ACHN (cell line): ENCODE measurements around the gene BMI1.
"Not testable (repeated sequence)": the region's sequence is repeated elsewhere in the genome, so short reads cannot be mapped to it uniquely, and the experiment has no call there.

Experiments used
- DNase-seq: peaks from one replicate; pipeline ENCODE4 v3.0.0-alpha.2; 2015
- in situ Hi-C: cut with HindIII; loops from 2 replicates; pipeline ENCODE4 v1.10.0; 2017; ENCODE audit warnings: low sequenced_read_pairs, low pct_ligation_motif_present, low pct_unique_long_range_greater_than_20kb

Gene BMI1

GRCh38 chr10:22320591-22321155 lies at the start of gene BMI1:
Gene BMI1, plus strand, starts transcription at chr10:22321099. Its CDS starts 5,351 bp downstream, at chr10:22326450.
- DNase-seq: peak; percentile 74

GRCh38 chr10:22271786-22272185 lies 49.1 kb upstream of the BMI1 start:
- DNase-seq: no peak
- in situ Hi-C loops: no loop called here

More at GRCh38 chr10:22320591-22321155, at the start of gene BMI1:
- in situ Hi-C loops: no loop called here

GRCh38 chr10:22278441-22278782 lies 42.5 kb upstream of the BMI1 start:
- DNase-seq: no peak
- in situ Hi-C loops: no loop called here

- in situ Hi-C loops: no loop called here
- DNase-seq: no peak
Measured at GRCh38 chr10:22280078-22280477, 40.8 kb upstream of the BMI1 start.

- in situ Hi-C loops: no loop called here
- no peak for DNase-seq
Measured at GRCh38 chr10:22285130-22285529, 35.8 kb upstream of the BMI1 start.

- no peak for DNase-seq
- in situ Hi-C loops: no loop called here
Measured at GRCh38 chr10:22293747-22294404, 27.0 kb upstream of the BMI1 start.

GRCh38 chr10:22294694-22295093 lies 26.2 kb upstream of the BMI1 start:
- DNase-seq: no peak
- in situ Hi-C loops: no loop called here

- in situ Hi-C loops: no loop called here
- no peak for DNase-seq
Measured at GRCh38 chr10:22301193-22301592, 19.7 kb upstream of the BMI1 start.

GRCh38 chr10:22303461-22303860 lies 17.4 kb upstream of the BMI1 start:
- DNase-seq: no peak
- in situ Hi-C loops: no loop called here

- DNase-seq: no peak
- in situ Hi-C loops: no loop called here
Measured at GRCh38 chr10:22305721-22306120, 15.2 kb upstream of the BMI1 start.

GRCh38 chr10:22308390-22308789 lies 12.5 kb upstream of the BMI1 start:
- DNase-seq: no peak
- in situ Hi-C loops: no loop called here

GRCh38 chr10:22309180-22310000 lies 11.5 kb upstream of the BMI1 start:
- in situ Hi-C loops: no loop called here
- DNase-seq: no peak

- DNase-seq, in situ Hi-C loops: not testable (repeated sequence)
Measured at GRCh38 chr10:22310012-22310411, 10.9 kb upstream of the BMI1 start.

GRCh38 chr10:22310928-22311327 lies 10.0 kb upstream of the BMI1 start:
- in situ Hi-C loops: no loop called here
- no peak for DNase-seq

- no peak for DNase-seq
- in situ Hi-C loops: no loop called here
Measured at GRCh38 chr10:22314852-22315251, 6.0 kb upstream of the BMI1 start.

- DNase-seq: peak; percentile 8
Measured at GRCh38 chr10:22315455-22316285, 5.2 kb upstream of the BMI1 start.

GRCh38 chr10:22316286-22317075 lies 4.4 kb upstream of the BMI1 start, which contains the start of gene COMMD3:
Gene COMMD3, plus strand, starts transcription at chr10:22316388. Its CDS starts 30 bp downstream, at chr10:22316418.
- in situ Hi-C loops: no loop called here
- DNase-seq: peak; percentile 81

More at GRCh38 chr10:22315455-22316285, 5.2 kb upstream of the BMI1 start:
- in situ Hi-C loops: no loop called here

- in situ Hi-C loops: no loop called here
- DNase-seq: no peak
Measured at GRCh38 chr10:22317076-22317370, 3.9 kb upstream of the BMI1 start.
